Loucy (cell line): ENCODE results near the gene GPR12.

Source experiments
- H2AFZ ChIP-seq: fragments of 200-600 bp; sonication (generic); 2 replicates; pipeline ENCODE4 v1.6.0; 2016; ENCODE audit warnings: antibody characterized with exemption, mild to moderate bottlenecking, low read length, moderate library complexity
- H3F3A ChIP-seq: fragments of 200-600 bp; 2 replicates; pipeline ENCODE4 v1.6.0; 2016; ENCODE audit warnings: antibody characterized with exemption, low read depth, mild to moderate bottlenecking
- H3K27me3 ChIP-seq: fragments of 200-600 bp; sonication (generic); 2 replicates; pipeline ENCODE4 v1.6.1; 2014; ENCODE audit warnings: low read length, mild to moderate bottlenecking; ENCODE audit not compliant: insufficient read depth, poor library complexity, severe bottlenecking
- H3K36me3 ChIP-seq: fragments of 200-600 bp; sonication (generic); 2 replicates; pipeline ENCODE4 v1.6.1; 2016; ENCODE audit warnings: low read length; ENCODE audit not compliant: insufficient read depth
- H3K4me1 ChIP-seq: fragments of 200-600 bp; sonication (generic); 2 replicates; pipeline ENCODE4 v1.5.1; 2014; ENCODE audit warnings: low read length, mild to moderate bottlenecking; ENCODE audit not compliant: insufficient read depth, poor library complexity, severe bottlenecking
- H3K4me2 ChIP-seq: fragments of 200-600 bp; sonication (generic); 2 replicates; pipeline ENCODE4 v1.6.0; 2014; ENCODE audit warnings: antibody characterized with exemption, low read length, low read depth, mild to moderate bottlenecking; ENCODE audit not compliant: poor library complexity, severe bottlenecking
- H3K4me3 ChIP-seq: fragments of 200-600 bp; sonication (generic); 2 replicates; pipeline ENCODE4 v1.5.1; 2014; ENCODE audit warnings: low read length, mild to moderate bottlenecking, mixed read lengths; ENCODE audit not compliant: poor library complexity, severe bottlenecking
- H3K79me2 ChIP-seq: fragments of 200-600 bp; sonication (generic); 2 replicates; pipeline ENCODE4 v1.6.1; 2014; ENCODE audit warnings: low read length; ENCODE audit not compliant: insufficient read depth
- H3K9ac ChIP-seq: fragments of 200-600 bp; sonication (generic); 2 replicates; pipeline ENCODE4 v1.6.0; 2014; ENCODE audit warnings: mild to moderate bottlenecking, low read depth, low read length, moderate library complexity; ENCODE audit not compliant: poor library complexity, severe bottlenecking
- H3K9me2 ChIP-seq: fragments of 200-600 bp; sonication (generic); replicated peaks from 2 replicates; pipeline ENCODE4 v1.6.1; 2016; ENCODE audit warnings: low read depth, low read length, mixed read lengths
- H3K9me3 ChIP-seq: fragments of 200-600 bp; sonication (generic); 2 replicates; pipeline ENCODE4 v1.6.1; 2014; ENCODE audit warnings: mild to moderate bottlenecking, antibody characterized with exemption, low read length, low read depth; ENCODE audit not compliant: insufficient read depth
- H4K20me1 ChIP-seq: fragments of 200-600 bp; sonication (generic); 2 replicates; pipeline ENCODE4 v1.6.0; 2014; ENCODE audit warnings: antibody characterized with exemption, low read length, mild to moderate bottlenecking; ENCODE audit not compliant: insufficient read depth, poor library complexity, severe bottlenecking
- EZH2phosphoT487 ChIP-seq: fragments of 200-600 bp; IDR thresholded peaks from 2 replicates; pipeline ENCODE4 v1.6.1; 2018; ENCODE audit warnings: antibody characterized with exemption, mild to moderate bottlenecking, moderate library complexity, borderline replicate concordance
- TF ChIP-seq, protein P1 (sequence below): fragments of 200-600 bp; sonication (generic); conservative IDR thresholded peaks from 2 replicates; pipeline ENCODE4 v1.5.1; 2014; ENCODE audit warnings: mild to moderate bottlenecking, antibody characterized with exemption, low read length

GPR12 gene

DNA sequence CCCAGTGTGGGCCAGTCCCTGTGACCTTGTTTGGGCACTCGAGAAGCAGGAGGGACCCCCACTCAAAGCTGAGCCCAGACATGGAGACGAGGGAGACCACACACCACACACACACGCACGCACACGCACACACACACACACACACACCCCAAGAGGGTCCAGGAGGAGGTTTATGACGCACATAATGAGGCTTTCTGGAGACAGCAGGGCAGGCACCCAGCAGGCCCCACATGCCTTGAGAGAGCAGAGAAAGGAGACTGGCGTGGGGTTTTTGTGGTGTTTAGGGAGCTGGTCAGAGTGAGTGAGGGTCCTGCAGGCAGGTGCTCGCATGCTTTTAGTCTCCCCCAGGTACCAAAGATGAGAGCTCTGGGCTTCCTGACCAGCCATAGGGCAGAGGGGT is 42.4 kb downstream of the GPR12 start:
- Histone ChIP-seq H3K4me3 (no peak overlapping the region), H2AFZ (peak overlapping the region; percentile 43; the same call in 1 of the 2 replicates), H3K9me2 (no peaks in the 10 kb centered on the region), H3K9ac (peak overlapping the region; percentile 61), H3K27me3 (no peaks in the 10 kb centered on the region), H3K4me2 (peak overlapping the region; percentile 89), H3K4me1 (peaks cover 53% of the 10 kb centered on the region), H3K79me2 (no peaks in the 10 kb centered on the region), H3K36me3 (no peaks in the 10 kb centered on the region; the same call in 1 of the 2 replicates), H4K20me1 (no peaks in the 10 kb centered on the region), H3F3A (peaks cover 25% of the 10 kb centered on the region), H3K9me3 (no peaks in the 10 kb centered on the region)
- TF ChIP-seq, protein P1, sequence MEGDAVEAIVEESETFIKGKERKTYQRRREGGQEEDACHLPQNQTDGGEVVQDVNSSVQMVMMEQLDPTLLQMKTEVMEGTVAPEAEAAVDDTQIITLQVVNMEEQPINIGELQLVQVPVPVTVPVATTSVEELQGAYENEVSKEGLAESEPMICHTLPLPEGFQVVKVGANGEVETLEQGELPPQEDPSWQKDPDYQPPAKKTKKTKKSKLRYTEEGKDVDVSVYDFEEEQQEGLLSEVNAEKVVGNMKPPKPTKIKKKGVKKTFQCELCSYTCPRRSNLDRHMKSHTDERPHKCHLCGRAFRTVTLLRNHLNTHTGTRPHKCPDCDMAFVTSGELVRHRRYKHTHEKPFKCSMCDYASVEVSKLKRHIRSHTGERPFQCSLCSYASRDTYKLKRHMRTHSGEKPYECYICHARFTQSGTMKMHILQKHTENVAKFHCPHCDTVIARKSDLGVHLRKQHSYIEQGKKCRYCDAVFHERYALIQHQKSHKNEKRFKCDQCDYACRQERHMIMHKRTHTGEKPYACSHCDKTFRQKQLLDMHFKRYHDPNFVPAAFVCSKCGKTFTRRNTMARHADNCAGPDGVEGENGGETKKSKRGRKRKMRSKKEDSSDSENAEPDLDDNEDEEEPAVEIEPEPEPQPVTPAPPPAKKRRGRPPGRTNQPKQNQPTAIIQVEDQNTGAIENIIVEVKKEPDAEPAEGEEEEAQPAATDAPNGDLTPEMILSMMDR, result no peak
- no peak for TF ChIP-seq EZH2phosphoT487

DNA sequence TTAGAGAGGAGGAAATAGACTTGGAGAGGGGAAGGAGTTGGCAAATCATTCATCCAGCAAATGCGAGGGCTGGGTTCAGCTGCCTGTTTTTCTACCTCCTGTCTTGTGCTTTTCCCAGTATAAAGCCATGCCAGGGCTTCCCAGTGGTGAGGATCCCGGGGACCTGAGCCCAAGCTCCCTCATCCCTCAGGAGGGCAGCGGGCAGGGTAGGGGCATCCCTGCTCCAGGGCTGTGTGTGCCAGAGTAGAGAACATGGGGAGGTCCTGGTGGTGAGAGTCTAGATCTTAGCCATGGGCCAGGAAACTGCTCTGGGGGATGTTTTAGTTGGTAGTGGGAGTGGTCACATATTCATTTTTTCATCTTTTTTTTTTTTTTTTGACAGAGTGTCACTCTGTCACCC is 43.6 kb downstream of the GPR12 start:
- peaks cover 20% of the 10 kb centered on the region for H3F3A ChIP-seq
- no peaks in the 10 kb centered on the region for H3K79me2 ChIP-seq
- H3K9ac ChIP-seq, result no peak overlapping the region
- H2AFZ ChIP-seq, result no peak overlapping the region; the same call in 1 of the 2 replicates
- TF ChIP-seq EZH2phosphoT487, result no peak
- TF ChIP-seq, protein P1, result no peak
- no peaks in the 10 kb centered on the region for H4K20me1 ChIP-seq
- no peak overlapping the region for H3K4me2 ChIP-seq
- peaks cover 8% of the 10 kb centered on the region; the same call in 1 of the 2 replicates for H3K9me3 ChIP-seq
- peaks cover 43% of the 10 kb centered on the region for H3K4me1 ChIP-seq
- no peak overlapping the region for H3K4me3 ChIP-seq
- no peaks in the 10 kb centered on the region for H3K9me2 ChIP-seq
- H3K27me3 ChIP-seq, result no peaks in the 10 kb centered on the region
- H3K36me3 ChIP-seq, result no peaks in the 10 kb centered on the region; the same call in 1 of the 2 replicates

DNA sequence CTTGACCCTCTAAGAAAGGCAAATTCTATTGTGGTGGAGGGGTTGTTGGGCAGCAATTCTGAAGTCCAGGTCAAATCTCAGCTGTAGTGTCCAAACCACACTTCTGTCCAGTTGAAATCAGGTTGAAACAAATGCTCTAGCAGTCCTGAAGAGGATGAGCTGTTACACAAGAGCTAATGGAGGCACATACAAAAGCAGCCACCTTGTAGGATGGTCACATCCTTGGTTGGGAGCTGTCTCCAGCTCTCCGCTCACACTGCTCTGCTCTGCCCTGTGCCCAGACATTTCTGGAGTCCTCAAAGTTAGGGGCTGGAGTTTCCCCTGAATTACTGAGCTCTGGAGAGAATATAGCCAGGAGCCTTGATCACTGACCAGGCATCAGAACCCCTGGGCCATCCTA is 47.2 kb downstream of the GPR12 start:
- no peak overlapping the region for H3K4me3 ChIP-seq
- peaks cover 16% of the 10 kb centered on the region for H3K4me1 ChIP-seq
- no peaks in the 10 kb centered on the region for H3K9me2 ChIP-seq
- H3K9me3 ChIP-seq, result peaks cover 9% of the 10 kb centered on the region; the same call in 1 of the 2 replicates
- H3K36me3 ChIP-seq, result no peaks in the 10 kb centered on the region; the same call in 1 of the 2 replicates
- H3F3A ChIP-seq, result no peaks in the 10 kb centered on the region
- no peaks in the 10 kb centered on the region for H3K79me2 ChIP-seq
- TF ChIP-seq, protein P1, result no peak
- no peak for TF ChIP-seq EZH2phosphoT487
- H3K4me2 ChIP-seq, result no peak overlapping the region
- H4K20me1 ChIP-seq, result no peaks in the 10 kb centered on the region
- no peaks in the 10 kb centered on the region for H3K27me3 ChIP-seq
- H3K9ac ChIP-seq, result no peak overlapping the region
- H2AFZ ChIP-seq, result no peak overlapping the region
